Kidney tubule cell (primary cell): ENCODE results near the gene CD82.
A peak's percentile ranks its signal among the peaks of the same experiment; 100 is the strongest.
"Not testable (repeated sequence)": the region's sequence is repeated elsewhere in the genome, so short reads cannot be mapped to it uniquely, and the experiment has no call there.

Experiments used
- DNase-seq: peaks from one replicate; pipeline ENCODE4 v3.0.0-alpha.2; 2018; ENCODE audit warnings: low spot score

Gene CD82

GRCh38 chr11:44535191-44535980 lies 30.1 kb upstream of the CD82 start:
- no peak for DNase-seq

DNA sequence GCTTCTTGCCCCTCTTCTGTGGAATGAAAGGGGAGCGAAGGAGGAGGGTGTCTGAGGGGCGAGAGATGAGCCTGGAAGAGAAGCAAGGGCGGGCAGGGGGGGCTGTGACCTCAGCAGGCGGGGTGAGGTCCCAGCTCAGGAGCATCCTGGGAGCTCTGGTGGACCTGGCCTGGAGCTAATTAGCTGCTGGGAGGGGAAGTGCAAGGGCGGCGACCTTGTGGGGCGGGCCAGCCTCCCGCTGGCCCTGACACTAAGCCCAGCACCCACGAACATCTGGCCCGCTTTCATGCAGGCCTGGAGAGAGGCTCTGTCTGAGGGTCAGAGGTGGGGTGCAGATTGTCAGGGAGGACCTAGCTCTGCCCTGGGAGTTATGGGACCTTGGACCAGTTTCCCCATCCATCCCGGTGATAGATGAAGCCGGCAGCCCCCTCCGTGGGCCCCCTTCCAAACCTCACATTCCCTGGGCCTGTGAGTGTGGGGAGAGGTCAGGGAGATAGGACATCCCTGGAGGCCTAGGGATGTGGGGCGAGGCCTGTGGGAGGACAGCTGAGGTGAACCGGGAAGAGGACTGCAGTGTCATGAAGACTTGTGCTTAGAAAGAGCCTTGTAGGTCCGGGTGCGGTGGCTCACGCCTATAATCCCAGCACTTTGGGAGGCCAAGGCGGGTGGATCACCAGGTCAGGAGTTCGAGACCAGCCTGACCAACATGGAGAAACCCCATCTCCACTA lies 28.5 kb upstream of the CD82 start:
- DNase-seq, result no peak

GRCh38 chr11:44537679-44538078 lies 27.8 kb upstream of the CD82 start:
- DNase-seq, result no peak

- DNase-seq, result peak; percentile 67
Observed at GRCh38 chr11:44538375-44539054, 26.9 kb upstream of the CD82 start.

GRCh38 chr11:44539971-44540370 lies 25.5 kb upstream of the CD82 start:
- DNase-seq, result no peak

DNA sequence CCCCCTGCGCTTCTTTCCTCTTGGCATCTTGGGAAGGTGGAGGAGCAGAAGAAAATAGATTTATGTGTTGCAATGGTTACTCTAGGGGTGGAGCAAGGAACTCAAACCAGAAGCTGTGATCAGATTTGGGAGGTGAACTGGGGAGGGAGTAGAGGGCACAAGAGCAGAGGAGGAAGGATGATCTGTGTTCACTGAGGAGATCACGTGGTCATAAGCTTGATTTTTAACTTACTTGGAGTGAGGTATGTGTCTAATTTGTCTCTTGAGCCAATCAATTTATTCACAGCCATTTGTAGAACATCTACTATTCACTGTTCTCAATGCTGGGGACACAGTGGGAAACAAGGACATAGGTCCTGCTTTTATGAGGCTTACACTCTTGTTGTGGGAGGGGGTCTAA lies 24.8 kb upstream of the CD82 start:
- DNase-seq, result no peak

- no peak for DNase-seq
Observed at GRCh38 chr11:44542372-44542771, 23.1 kb upstream of the CD82 start.

DNA sequence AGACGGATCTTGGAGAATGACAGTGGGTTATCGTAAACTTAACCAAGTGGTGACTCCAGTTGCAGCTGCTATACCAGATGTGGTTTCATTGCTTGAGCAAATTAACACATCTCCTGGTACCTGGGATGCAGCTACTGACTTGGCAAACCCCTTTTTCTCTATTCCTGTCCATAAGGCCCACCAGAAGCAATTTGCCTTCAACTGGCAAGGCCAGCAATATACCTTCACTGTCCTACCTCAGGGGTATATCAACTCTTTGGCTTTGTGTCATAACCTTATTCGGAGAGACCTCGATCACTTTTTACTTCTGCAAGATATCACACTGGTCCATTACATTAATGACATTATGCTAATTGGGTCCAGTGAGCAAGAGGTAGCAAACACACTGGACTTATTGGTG lies 18.5 kb upstream of the CD82 start:
- not testable (repeated sequence) for DNase-seq

DNA sequence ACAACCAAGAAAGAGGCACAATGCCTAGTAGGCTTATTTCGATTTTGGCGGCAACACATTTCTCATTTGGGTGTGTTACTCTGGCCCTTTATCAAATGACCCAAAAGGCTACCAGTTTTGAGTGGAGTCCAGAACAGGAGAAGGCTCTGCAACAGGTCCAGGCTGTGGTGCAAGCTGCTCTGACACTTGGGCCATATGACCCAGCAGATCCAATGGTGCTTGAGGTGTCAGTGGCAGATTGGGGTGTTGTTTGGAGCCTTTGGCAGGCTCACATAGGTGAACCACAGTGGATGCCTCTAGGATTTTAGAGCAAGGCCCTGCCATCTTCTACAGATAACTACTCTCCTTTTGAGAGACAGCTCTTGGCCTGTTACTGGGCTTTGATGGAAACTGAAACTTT lies 17.9 kb upstream of the CD82 start:
- not testable (repeated sequence) for DNase-seq

DNA sequence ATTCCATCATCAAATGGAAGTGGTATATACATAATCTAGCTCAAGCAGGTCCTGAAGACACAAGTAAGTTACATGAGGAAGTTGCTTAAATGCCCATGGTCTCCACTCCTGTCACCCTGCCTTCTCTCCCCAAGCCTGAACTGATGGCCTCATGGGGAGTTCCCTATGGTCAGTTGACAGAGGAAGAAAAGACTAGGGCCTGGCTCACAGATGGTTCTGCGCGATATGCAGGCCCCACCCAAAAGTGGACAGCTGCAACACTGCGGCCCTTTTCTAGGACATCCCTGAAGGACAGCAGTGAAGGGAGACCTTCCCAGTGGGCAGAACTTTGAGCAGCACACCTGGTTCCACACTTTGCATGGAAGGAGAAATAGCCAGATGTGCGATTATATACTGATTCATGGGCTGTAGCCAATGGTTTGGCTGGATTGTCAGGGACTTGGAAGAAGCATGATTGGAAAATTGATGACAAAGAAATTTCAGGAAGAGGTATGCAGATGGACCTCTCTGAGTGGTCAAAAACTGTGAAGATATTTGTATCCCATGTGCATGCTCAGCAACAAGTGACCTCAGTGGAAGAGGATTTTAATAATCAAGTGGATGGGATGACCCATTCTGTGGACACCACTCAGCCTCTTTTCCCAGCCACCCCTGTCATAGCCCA lies 17.3 kb upstream of the CD82 start:
- no peak for DNase-seq

- DNase-seq, result not testable (repeated sequence)
Observed at GRCh38 chr11:44548961-44549749, 16.3 kb upstream of the CD82 start.

- no peak for DNase-seq
Observed at GRCh38 chr11:44550123-44550522, 15.3 kb upstream of the CD82 start.

DNA sequence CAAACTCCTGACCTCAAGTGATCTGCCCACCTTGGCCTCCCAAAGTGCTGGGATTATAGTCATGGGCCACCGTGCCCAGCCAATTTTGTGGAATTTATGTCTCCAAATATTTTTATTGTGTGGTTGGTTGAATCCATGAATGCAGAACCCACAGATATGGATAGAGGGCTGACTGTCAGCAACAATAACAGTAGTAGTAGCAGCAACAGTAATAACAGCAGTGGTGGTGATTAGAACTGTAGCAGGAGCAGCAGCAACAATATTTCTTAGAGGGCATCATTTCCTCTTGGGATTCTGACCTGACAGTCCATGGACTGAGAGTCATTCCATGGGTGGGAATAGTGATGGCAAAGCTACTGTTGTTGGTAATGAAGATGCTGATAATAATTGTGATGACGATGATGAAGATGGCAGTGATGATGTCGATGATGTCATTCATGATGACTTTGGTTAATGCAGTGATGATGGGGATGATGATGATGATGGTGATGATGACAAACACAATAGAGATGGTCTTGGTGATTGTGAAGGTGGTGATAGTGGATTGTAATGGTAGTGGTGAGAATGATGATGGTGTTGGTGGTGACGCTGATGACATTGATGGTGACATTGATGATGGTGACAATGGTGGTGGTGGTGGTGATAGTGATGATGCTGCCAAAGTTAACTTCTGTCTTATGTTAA lies 13.9 kb upstream of the CD82 start:
- DNase-seq, result no peak

DNA sequence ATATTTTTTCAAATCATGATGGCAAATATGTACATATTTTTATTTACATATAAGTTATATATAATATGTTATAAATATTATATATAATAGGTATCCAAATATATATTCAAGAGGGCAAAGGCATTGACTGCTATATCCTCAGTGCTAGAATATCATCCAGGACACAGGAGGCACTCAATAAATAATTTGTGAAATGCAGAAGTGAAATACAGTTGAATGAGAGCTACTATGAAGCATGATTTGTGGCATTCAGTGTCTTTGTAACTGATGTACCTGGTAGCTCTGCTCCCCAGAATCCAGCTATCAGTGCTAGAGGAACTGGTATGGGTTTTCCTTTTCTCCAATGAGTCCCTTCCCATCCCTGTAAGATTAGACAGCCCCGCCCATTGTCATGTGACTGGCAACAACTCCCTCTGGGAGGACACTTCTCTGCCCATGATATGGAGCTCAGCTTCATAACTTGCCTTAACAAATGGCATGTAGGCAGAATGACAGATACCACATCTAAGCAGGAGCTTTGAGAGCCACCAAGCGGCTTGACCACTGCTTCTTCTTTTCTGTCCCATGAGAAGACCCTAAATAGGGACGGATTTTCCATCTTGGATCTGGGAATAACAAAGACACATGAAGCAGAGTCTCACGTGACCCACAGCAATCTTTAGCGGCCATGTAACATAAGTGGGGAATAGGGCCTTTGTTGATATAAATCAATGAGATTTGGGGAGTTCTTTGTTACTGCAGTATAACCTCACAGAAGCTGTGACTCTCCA lies 10.2 kb upstream of the CD82 start:
- DNase-seq, result no peak

- DNase-seq, result peak; percentile 59
Observed at GRCh38 chr11:44556735-44557409, 8.6 kb upstream of the CD82 start.

- DNase-seq, result no peak
Observed at GRCh38 chr11:44557464-44557863, 8.0 kb upstream of the CD82 start.

- DNase-seq, result no peak
Observed at GRCh38 chr11:44559207-44559939, 6.1 kb upstream of the CD82 start.

- not testable (repeated sequence) for DNase-seq
Observed at GRCh38 chr11:44559940-44560300, 5.5 kb upstream of the CD82 start.

DNA sequence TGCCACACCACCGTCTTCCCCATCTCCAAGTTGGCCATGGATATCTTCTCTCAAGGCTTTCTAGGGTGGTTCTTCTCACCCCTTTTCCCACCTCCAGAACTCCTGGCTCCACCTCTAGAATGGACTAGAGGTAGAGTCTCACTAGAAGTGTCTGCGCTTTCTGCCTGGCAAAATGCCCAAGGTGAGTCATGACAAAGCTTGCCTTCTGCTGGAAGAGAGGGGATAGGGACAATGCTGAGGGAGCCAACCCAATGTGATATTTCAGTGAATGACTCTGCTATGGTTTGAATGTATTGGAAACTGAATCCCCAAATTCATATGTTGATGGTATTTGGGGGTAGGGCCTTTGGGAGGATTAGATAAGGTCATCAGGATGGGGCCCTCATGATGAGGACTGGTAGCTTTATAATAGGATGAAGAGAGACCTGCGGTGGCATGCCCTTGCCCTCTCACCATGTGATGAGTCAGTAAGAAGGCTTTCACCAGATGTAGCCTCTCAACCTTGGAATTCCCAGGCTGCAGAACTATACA lies 4.1 kb upstream of the CD82 start:
- peak; percentile 63 for DNase-seq
